K562 (cell line): ENCODE results near the gene FASN. TPM values are rescaled to one million over a fixed set of nuclear protein-coding genes. Genes with fewer than 3 reads are reported as not detected.
A peak's percentile ranks its signal among the peaks of the same experiment; 100 is the strongest.

ENCODE experiments used
- BCL6 ChIP-seq: fragments of 250-450 bp; sonication (Bioruptor Pico); IDR thresholded peaks from 2 replicates; pipeline ENCODE4 v1.4.0; 2020
- BRD4 ChIP-seq: fragments of 200-600 bp; sonication (generic); IDR thresholded peaks from 2 replicates; pipeline ENCODE4 v1.6.1; 2017; ENCODE audit warnings: inconsistent platforms
- C11orf30 ChIP-seq: fragments of 450-650 bp; IDR thresholded peaks from 2 replicates; pipeline ENCODE4 v1.6.1; 2016; ENCODE audit warnings: low read depth, mild to moderate bottlenecking
- CBFA2T2 ChIP-seq: fragments of 450-650 bp; conservative IDR thresholded peaks from 2 replicates; pipeline ENCODE4 v1.6.1; 2017; ENCODE audit warnings: mild to moderate bottlenecking
- E2F3 ChIP-seq: fragments of 250-450 bp; sonication (Bioruptor Pico); IDR thresholded peaks from 2 replicates; pipeline ENCODE4 v1.4.0; 2020; ENCODE audit warnings: mild to moderate bottlenecking
- HNRNPH1 ChIP-seq: fragments of 200-400 bp; formaldehyde crosslinking; optimal IDR thresholded peaks from 2 replicates; pipeline ENCODE3; 2017; ENCODE audit warnings: low read depth, mild to moderate bottlenecking, low read length, moderate library complexity
- MXI1 ChIP-seq: IDR thresholded peaks from 2 replicates; pipeline ENCODE4 v1.6.1; 2011; ENCODE audit warnings: low read depth, mild to moderate bottlenecking, improper control_type of control experiment, low read length
- NR2C1 ChIP-seq, 2 experiments: fragments of 450-650 bp; IDR thresholded peaks; 2 replicates each; pipeline ENCODE4 v1.6.1; 2017; ENCODE audit warnings: mild to moderate bottlenecking in 2 of 2, antibody characterized with exemption in 1 of 2, inconsistent platforms in 1 of 2, missing compliant biosample characterization in 1 of 2, missing genetic modification characterization in 1 of 2
- PRPF4 ChIP-seq: fragments of 200-400 bp; formaldehyde crosslinking; IDR thresholded peaks from one replicate; pipeline ENCODE4 v1.6.1; 2017; ENCODE audit warnings: low read length, low read depth, mild to moderate bottlenecking; ENCODE audit not compliant: insufficient read depth, poor library complexity, severe bottlenecking
- RBBP5 ChIP-seq: fragments of 200-600 bp; sonication (generic); IDR thresholded peaks from 2 replicates; pipeline ENCODE4 v1.6.1; 2012; ENCODE audit warnings: borderline replicate concordance, mild to moderate bottlenecking, low read length, control low read depth, inconsistent platforms; ENCODE audit not compliant: insufficient read depth, poor library complexity, severe bottlenecking
- RFX7 ChIP-seq: fragments of 250-450 bp; sonication (Bioruptor Pico); IDR thresholded peaks from 2 replicates; pipeline ENCODE4 v1.5.1; 2021; ENCODE audit warnings: mild to moderate bottlenecking
- SAP30 ChIP-seq: fragments of 200-600 bp; sonication (generic); IDR thresholded peaks from 2 replicates; pipeline ENCODE4 v1.6.1; 2012; ENCODE audit warnings: borderline replicate concordance, low read depth, mild to moderate bottlenecking, moderate library complexity, low read length, control low read depth, inconsistent platforms; ENCODE audit not compliant: insufficient read depth, poor library complexity, severe bottlenecking
- SIN3B ChIP-seq: fragments of 450-650 bp; IDR thresholded peaks from 2 replicates; pipeline ENCODE4 v1.6.1; 2017; ENCODE audit warnings: low read depth, mild to moderate bottlenecking, moderate library complexity
- TEAD1 ChIP-seq, 2 experiments: fragments of 450-650 bp in 1 of 2; sonication (generic) in 1 of 2; formaldehyde crosslinking; IDR thresholded peaks; 2 replicates each; pipeline versions ENCODE4 v1.4.0 to v1.8.0; 2020 to 2022; ENCODE audit warnings: mild to moderate bottlenecking in 2 of 2, missing genetic modification reagents in 1 of 2
- XRCC5 ChIP-seq: fragments of 200-400 bp; formaldehyde crosslinking; IDR thresholded peaks from 2 replicates; pipeline ENCODE4 v1.6.1; 2017; ENCODE audit warnings: low read depth, mild to moderate bottlenecking, low read length
- ZNF41 ChIP-seq: fragments of 250-450 bp; sonication (Bioruptor Pico); conservative IDR thresholded peaks from 2 replicates; pipeline ENCODE4 v1.4.0; 2020; ENCODE audit warnings: mild to moderate bottlenecking
- polyA plus RNA-seq, 8 experiments: library from polyadenylated mRNA; depleted of rRNA in 4 of 8; stranded (reverse) in 5 of 8; unstranded in 3 of 8; fragments of >200 nt; fragmentation: Nextera tagmentation in 2 of 8; fragmentation: Illumina TruSeq in 1 of 8; extraction: Ambion mirVana in 2 of 8; extraction: Trizol in 1 of 8; gene quantifications; 2 replicates each; pipeline versions ENCODE4 v1.2.1 to v1.2.3, GENCODE V29; 2011 to 2014; ENCODE audit warnings: inconsistent platforms in 1 of 8, missing spikeins in 1 of 8
- total RNA-seq, 7 experiments: library from RNA; depleted of rRNA in 6 of 7; stranded (reverse); fragments of >200 nt in 6 of 7; fragmentation: Illumina TruSeq in 2 of 7; extraction: Trizol in 2 of 7; gene quantifications; 2 replicates each; pipeline versions ENCODE4 v1.2.1 to v1.2.3, GENCODE V29; 2011 to 2021; ENCODE audit warnings: low replicate concordance in 1 of 7
- TF ChIP-seq, protein P1 (sequence below): fragments of 250-450 bp; sonication (Bioruptor Pico); IDR thresholded peaks from 2 replicates; pipeline ENCODE4 v1.4.0; 2020
- TF ChIP-seq, protein P2 (sequence below): sonication (generic); formaldehyde crosslinking; IDR thresholded peaks from 2 replicates; pipeline ENCODE4 v1.8.0; 2022; ENCODE audit warnings: missing genetic modification reagents, mild to moderate bottlenecking, moderate library complexity, borderline replicate concordance
- TF ChIP-seq, protein P3 (sequence below), 2 experiments: fragments of 200-800 bp in 1 of 2; sonication (Bioruptor generic) in 1 of 2; sonication (generic) in 1 of 2; formaldehyde crosslinking in 1 of 2; IDR thresholded peaks in 1 of 2; conservative IDR thresholded peaks in 1 of 2; 2 replicates each; pipeline versions ENCODE4 v1.5.0 to v1.6.1; 2016 to 2020; ENCODE audit warnings: missing compliant biosample characterization in 1 of 2, missing genetic modification characterization in 1 of 2, missing genetic modification reagents in 1 of 2

Gene FASN
- total and polyA plus RNA-seq, 9 of the 15 experiments (the other 6 are each of a cell fraction or from before 2014, with no cell fraction given) = 0.15 to 663 (median 49.9) TPM

DNA sequence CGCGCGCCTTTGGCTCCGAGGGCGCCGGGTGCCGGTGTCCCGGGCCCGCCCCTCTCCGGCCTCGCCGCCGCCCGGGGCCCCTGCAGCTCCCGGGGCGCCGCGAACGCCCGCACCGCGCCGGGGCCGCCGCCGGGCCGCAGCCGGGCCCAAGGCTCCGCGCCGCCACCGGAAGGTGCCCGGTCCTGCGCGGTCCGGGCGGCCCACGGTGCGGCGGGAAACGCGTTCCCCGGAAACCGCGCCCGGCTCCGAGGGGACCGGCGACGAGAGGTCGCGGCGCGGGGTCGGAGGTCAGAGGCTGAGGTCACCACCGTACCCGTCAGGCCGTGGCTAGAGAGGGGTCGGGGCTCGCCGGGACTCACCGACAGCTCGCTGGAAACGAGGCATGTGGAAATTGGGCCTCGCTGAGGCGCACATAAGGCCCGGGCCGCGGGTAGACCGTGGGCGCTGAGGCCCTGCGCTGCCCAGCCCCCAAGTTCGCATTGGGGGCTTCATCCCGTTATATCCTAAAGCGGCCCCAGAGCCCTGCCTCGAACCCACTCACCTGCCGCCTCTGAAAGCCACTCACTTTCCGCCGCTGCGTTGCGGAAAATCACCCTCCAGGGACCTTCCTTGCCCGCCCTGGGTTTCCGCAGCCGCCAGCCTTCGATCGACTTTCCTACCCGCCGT lies 32.3 kb downstream of the FASN start, which contains the start of gene DUS1L (continued):
- peak; percentile 91 for TF ChIP-seq RBBP5
- TF ChIP-seq, protein P1, sequence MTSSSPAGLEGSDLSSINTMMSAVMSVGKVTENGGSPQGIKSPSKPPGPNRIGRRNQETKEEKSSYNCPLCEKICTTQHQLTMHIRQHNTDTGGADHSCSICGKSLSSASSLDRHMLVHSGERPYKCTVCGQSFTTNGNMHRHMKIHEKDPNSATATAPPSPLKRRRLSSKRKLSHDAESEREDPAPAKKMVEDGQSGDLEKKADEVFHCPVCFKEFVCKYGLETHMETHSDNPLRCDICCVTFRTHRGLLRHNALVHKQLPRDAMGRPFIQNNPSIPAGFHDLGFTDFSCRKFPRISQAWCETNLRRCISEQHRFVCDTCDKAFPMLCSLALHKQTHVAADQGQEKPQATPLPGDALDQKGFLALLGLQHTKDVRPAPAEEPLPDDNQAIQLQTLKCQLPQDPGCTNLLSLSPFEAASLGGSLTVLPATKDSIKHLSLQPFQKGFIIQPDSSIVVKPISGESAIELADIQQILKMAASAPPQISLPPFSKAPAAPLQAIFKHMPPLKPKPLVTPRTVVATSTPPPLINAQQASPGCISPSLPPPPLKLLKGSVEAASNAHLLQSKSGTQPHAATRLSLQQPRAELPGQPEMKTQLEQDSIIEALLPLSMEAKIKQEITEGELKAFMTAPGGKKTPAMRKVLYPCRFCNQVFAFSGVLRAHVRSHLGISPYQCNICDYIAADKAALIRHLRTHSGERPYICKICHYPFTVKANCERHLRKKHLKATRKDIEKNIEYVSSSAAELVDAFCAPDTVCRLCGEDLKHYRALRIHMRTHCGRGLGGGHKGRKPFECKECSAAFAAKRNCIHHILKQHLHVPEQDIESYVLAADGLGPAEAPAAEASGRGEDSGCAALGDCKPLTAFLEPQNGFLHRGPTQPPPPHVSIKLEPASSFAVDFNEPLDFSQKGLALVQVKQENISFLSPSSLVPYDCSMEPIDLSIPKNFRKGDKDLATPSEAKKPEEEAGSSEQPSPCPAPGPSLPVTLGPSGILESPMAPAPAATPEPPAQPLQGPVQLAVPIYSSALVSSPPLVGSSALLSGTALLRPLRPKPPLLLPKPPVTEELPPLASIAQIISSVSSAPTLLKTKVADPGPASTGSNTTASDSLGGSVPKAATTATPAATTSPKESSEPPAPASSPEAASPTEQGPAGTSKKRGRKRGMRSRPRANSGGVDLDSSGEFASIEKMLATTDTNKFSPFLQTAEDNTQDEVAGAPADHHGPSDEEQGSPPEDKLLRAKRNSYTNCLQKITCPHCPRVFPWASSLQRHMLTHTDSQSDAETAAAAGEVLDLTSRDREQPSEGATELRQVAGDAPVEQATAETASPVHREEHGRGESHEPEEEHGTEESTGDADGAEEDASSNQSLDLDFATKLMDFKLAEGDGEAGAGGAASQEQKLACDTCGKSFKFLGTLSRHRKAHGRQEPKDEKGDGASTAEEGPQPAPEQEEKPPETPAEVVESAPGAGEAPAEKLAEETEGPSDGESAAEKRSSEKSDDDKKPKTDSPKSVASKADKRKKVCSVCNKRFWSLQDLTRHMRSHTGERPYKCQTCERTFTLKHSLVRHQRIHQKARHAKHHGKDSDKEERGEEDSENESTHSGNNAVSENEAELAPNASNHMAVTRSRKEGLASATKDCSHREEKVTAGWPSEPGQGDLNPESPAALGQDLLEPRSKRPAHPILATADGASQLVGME (CRISPR knock-in tag) = peak; percentile 74
- peak; percentile 87 for TF ChIP-seq SIN3B
- TF ChIP-seq ZNF41 (CRISPR knock-in tag) = peak; percentile 69; the same call in 1 of the 2 replicates
- no peak for TF ChIP-seq MXI1
- peak; percentile 98 for TF ChIP-seq NR2C1 (IDR thresholded peaks at IDR 0.05)
- TF ChIP-seq NR2C1 (tag; IDR thresholded peaks at IDR 0.05) = peak; percentile 99
- TF ChIP-seq, protein P2, sequence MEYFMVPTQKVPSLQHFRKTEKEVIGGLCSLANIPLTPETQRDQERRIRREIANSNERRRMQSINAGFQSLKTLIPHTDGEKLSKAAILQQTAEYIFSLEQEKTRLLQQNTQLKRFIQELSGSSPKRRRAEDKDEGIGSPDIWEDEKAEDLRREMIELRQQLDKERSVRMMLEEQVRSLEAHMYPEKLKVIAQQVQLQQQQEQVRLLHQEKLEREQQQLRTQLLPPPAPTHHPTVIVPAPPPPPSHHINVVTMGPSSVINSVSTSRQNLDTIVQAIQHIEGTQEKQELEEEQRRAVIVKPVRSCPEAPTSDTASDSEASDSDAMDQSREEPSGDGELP = peak; percentile 55; the same call in 1 of the 2 replicates
- 0 out of 2 replicates have a peak, but pooled peaks have one; percentile 52 for TF ChIP-seq BRD4
- no peak for TF ChIP-seq CBFA2T2
- no peak; a peak in 1 of 4 replicates for TF ChIP-seq TEAD1 (CRISPR knock-in tag; IDR thresholded peaks at IDR 0.05)
- TF ChIP-seq HNRNPH1 = no peak
- TF ChIP-seq RFX7 (CRISPR knock-in tag) = no peak
- TF ChIP-seq, protein P3, sequence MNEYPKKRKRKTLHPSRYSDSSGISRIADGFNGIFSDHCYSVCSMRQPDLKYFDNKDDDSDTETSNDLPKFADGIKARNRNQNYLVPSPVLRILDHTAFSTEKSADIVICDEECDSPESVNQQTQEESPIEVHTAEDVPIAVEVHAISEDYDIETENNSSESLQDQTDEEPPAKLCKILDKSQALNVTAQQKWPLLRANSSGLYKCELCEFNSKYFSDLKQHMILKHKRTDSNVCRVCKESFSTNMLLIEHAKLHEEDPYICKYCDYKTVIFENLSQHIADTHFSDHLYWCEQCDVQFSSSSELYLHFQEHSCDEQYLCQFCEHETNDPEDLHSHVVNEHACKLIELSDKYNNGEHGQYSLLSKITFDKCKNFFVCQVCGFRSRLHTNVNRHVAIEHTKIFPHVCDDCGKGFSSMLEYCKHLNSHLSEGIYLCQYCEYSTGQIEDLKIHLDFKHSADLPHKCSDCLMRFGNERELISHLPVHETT (CRISPR knock-in tag; conservative IDR thresholded peaks at IDR 0.05 in 1 of 2, IDR thresholded peaks at IDR 0.05 in 1 of 2) = peak in 1 of 2 experiments; percentile 98; a peak in 2 of 4 replicates
- TF ChIP-seq XRCC5 = peak; percentile 79; the same call in 1 of the 2 replicates
- TF ChIP-seq BCL6 (CRISPR knock-in tag) = peak; percentile 54; the same call in 1 of the 2 replicates
- peak; percentile 89 for TF ChIP-seq C11orf30
- TF ChIP-seq PRPF4 = peak; percentile 68
- TF ChIP-seq SAP30 = peak; percentile 13
- peak; percentile 88 for TF ChIP-seq E2F3
